Fibroblast of lung (primary cell): ENCODE results near the gene RAB30. TPM values are rescaled to one million over a fixed set of nuclear protein-coding genes. Genes with fewer than 3 reads are reported as not detected.
A peak's percentile ranks its signal among the peaks of the same experiment; 100 is the strongest.

ENCODE experiments used
- DNase-seq, 2 donors: peaks; one replicate each; pipeline versions ENCODE4 v3.0.0 to v3.0.0-alpha.2; 2010; ENCODE audit warnings: low read depth in 2 of 2
- H2AFZ ChIP-seq: 2 replicates; pipeline ENCODE4 v1.5.1; 2012; ENCODE audit warnings: low read length, control low read depth, inconsistent platforms
- H3K27ac ChIP-seq: 2 replicates; pipeline ENCODE4 v1.5.1; 2011; ENCODE audit warnings: low read length, control low read depth; ENCODE audit not compliant: insufficient read depth
- H3K27me3 ChIP-seq: 2 replicates; pipeline ENCODE4 v1.5.1; 2011; ENCODE audit warnings: mild to moderate bottlenecking, low read length; ENCODE audit not compliant: control insufficient read depth, insufficient read depth
- H3K36me3 ChIP-seq: 2 replicates; pipeline ENCODE4 v1.5.1; 2011; ENCODE audit warnings: low read length; ENCODE audit not compliant: control insufficient read depth, insufficient read depth
- H3K4me1 ChIP-seq: 2 replicates; pipeline ENCODE4 v1.5.1; 2011; ENCODE audit warnings: low read length; ENCODE audit not compliant: control insufficient read depth, insufficient read depth; ENCODE audit errors: extremely low read depth
- H3K4me2 ChIP-seq: 2 replicates; pipeline ENCODE4 v1.5.1; 2011; ENCODE audit warnings: low read length, control low read depth; ENCODE audit not compliant: insufficient read depth; ENCODE audit errors: extremely low read depth
- H3K4me3 ChIP-seq, 4 experiments: fragments of 200-600 bp in 1 of 4; sonication (generic) in 1 of 4; replicated peaks in 1 of 4; 2 replicates each; pipeline ENCODE4 v1.5.1; 2011 to 2016; ENCODE audit warnings: low read length in 4 of 4, low read depth in 3 of 4, mild to moderate bottlenecking in 3 of 4, control low read depth in 2 of 4, inconsistent platforms in 1 of 4, mixed read lengths in 1 of 4; ENCODE audit not compliant: insufficient read depth in 1 of 4; ENCODE audit errors: control extremely low read depth in 1 of 4
- H3K79me2 ChIP-seq: 2 replicates; pipeline ENCODE4 v1.5.1; 2012; ENCODE audit warnings: mild to moderate bottlenecking, low read length, inconsistent platforms; ENCODE audit not compliant: control insufficient read depth, insufficient read depth
- H3K9ac ChIP-seq: 2 replicates; pipeline ENCODE4 v1.5.1; 2011; ENCODE audit warnings: mild to moderate bottlenecking, low read length, control low read depth; ENCODE audit not compliant: insufficient read depth
- H3K9me3 ChIP-seq: 2 replicates; pipeline ENCODE4 v1.5.1; 2012; ENCODE audit warnings: low read depth, low read length; ENCODE audit not compliant: control insufficient read depth, insufficient read depth
- H4K20me1 ChIP-seq: 2 replicates; pipeline ENCODE4 v1.5.1; 2011; ENCODE audit warnings: low read length; ENCODE audit not compliant: control insufficient read depth, insufficient read depth; ENCODE audit errors: extremely low read depth
- CTCF ChIP-seq, 2 donors: IDR thresholded peaks in 1 of 2; conservative IDR thresholded peaks in 1 of 2; 1 replicate in 1 of 2; 2 replicates in 1 of 2; pipeline ENCODE4 v1.5.1; 2011 to 2012; ENCODE audit warnings: low read length in 2 of 2, control low read depth in 1 of 2, inconsistent platforms in 1 of 2, low read depth in 1 of 2, mild to moderate bottlenecking in 1 of 2
- EZH2 ChIP-seq: IDR thresholded peaks from 2 replicates; pipeline ENCODE4 v1.5.1; 2012; ENCODE audit warnings: low read length, control low read depth, mild to moderate bottlenecking; ENCODE audit errors: missing control alignments
- polyA minus RNA-seq: library from RNA; depleted of rRNA, polyadenylated mRNA; stranded (reverse); fragments of >200 nt; gene quantifications from 2 replicates; pipeline ENCODE4 v1.2.3, GENCODE V29; 2011; ENCODE audit warnings: low replicate concordance
- polyA plus RNA-seq, 2 donors: library from polyadenylated mRNA; depleted of rRNA in 1 of 2; stranded (reverse) in 1 of 2; unstranded in 1 of 2; fragments of >200 nt; gene quantifications; 2 replicates each; pipeline ENCODE4 v1.2.1, GENCODE V29; 2011 to 2012; ENCODE audit warnings: missing spikeins in 1 of 2
- total RNA-seq: library from RNA; depleted of rRNA; stranded (reverse); fragments of >200 nt; gene quantifications from 2 replicates; pipeline ENCODE4 v1.2.1, GENCODE V29; 2014

The RAB30 gene, protein sequence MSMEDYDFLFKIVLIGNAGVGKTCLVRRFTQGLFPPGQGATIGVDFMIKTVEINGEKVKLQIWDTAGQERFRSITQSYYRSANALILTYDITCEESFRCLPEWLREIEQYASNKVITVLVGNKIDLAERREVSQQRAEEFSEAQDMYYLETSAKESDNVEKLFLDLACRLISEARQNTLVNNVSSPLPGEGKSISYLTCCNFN
- total RNA-seq (19.3 and 45.2 TPM in 2 replicates), polyA plus RNA-seq (21.0 and 33.9 TPM in 2 replicates), polyA minus RNA-seq (8.3 and 15.3 TPM in 2 replicates)
- 15.1 and 25.3 TPM in 2 replicates for polyA plus RNA-seq (2012)

- Histone ChIP-seq H3K9me3 (no peaks in the 10 kb centered on the region), H2AFZ (peak within 1 kb of the TSS; percentile 76), H3K4me3 (peak within 1 kb of the TSS; percentile 80 to 89 (median 86)), H3K9ac (peak within 1 kb of the TSS; percentile 91), H3K27me3 (no peaks in the 10 kb centered on the region), H3K4me2 (peak within 1 kb of the TSS; percentile 80), H3K4me1 (peaks cover 10% of the 10 kb centered on the region), H3K27ac (peak within 1 kb of the TSS; percentile 98), H4K20me1 (no peaks in the 10 kb centered on the region), H3K36me3 (peaks cover 3% of the 10 kb centered on the region), H3K79me2 (peaks cover 65% of the 10 kb centered on the region)
- TF ChIP-seq CTCF (conservative IDR thresholded peaks at IDR 0.05 in 1 of 2, IDR thresholded peaks at IDR 0.05 in 1 of 2; ENCODE audit: low read depth in 1 of 2, low read length in 2 of 2), result peak in 1 of 2 donors; percentile 4
- TF ChIP-seq EZH2, result no peak
- peak; percentile 100 for DNase-seq
These were observed at the start of gene RAB30 for GRCh38 chr11:83071567-83072349. Gene RAB30 (minus strand): TSS chr11:83071897. CDS start chr11:82997316, 74,581 bp downstream.

DNA sequence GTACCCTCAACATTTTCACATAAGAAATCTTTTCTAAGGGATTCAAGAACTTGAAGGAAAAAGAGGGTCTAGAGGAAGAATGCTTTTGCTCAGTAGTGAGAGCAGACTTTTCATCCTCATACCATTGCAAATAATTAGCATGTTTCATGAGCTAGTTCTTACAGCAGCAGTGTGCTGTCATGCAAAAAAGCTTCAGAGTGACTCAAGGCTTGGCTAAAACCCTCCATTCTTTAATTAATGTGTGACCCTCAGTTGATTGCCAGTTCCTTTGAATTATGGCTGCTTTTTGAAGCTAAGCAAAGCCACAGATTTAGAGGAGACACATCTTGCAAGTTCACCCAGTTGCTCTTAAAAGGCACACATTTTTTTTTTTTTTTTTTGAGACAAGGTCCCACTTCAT lies 48.6 kb upstream of the RAB30 start:
- H3K79me2 ChIP-seq, result no peaks in the 10 kb centered on the region
- no peak overlapping the region for H3K4me3 ChIP-seq
- no peaks in the 10 kb centered on the region for H3K27me3 ChIP-seq
- peak in 1 of 2 donors; percentile 44 for DNase-seq
- H3K27ac ChIP-seq, result no peak overlapping the region
- no peaks in the 10 kb centered on the region for H3K36me3 ChIP-seq
- no peak overlapping the region for H3K4me2 ChIP-seq
- no peak overlapping the region for H3K9ac ChIP-seq
- no peak overlapping the region for H2AFZ ChIP-seq
- no peaks in the 10 kb centered on the region for H3K9me3 ChIP-seq
- no peaks in the 10 kb centered on the region for H4K20me1 ChIP-seq
- peaks cover 4% of the 10 kb centered on the region for H3K4me1 ChIP-seq
- TF ChIP-seq CTCF (conservative IDR thresholded peaks at IDR 0.05 in 1 of 2, IDR thresholded peaks at IDR 0.05 in 1 of 2; ENCODE audit: low read depth in 1 of 2, low read length in 2 of 2) (no peak), EZH2 (no peak)

DNA sequence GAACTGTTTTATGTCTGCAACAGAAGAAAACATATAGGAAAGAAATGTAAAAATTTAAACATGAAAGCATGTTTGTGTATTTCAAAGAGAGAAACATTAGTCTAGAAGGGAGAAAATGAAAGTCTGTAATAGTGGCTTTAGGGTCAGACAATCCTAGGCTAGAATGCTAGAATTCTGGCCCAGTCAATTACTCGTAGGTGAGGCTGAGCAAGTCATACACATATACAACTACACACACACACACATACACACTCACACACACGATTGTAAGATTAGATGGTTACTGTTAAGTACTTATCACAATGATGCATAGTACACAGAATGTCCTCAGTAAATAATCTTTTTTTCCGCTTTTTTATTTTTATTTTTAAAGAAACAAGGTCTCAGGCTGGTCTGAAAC lies 47.5 kb upstream of the RAB30 start:
- Histone ChIP-seq H3K36me3 (no peaks in the 10 kb centered on the region), H2AFZ (no peak overlapping the region), H3K4me1 (peaks cover 4% of the 10 kb centered on the region), H3K79me2 (no peaks in the 10 kb centered on the region), H3K9me3 (no peaks in the 10 kb centered on the region), H4K20me1 (no peaks in the 10 kb centered on the region), H3K4me2 (peak overlapping the region; percentile 33), H3K27ac (no peak overlapping the region), H3K27me3 (no peaks in the 10 kb centered on the region), H3K9ac (no peak overlapping the region), H3K4me3 (no peak overlapping the region)
- DNase-seq, result peak; percentile 3 to 21
- TF ChIP-seq EZH2, result no peak
